ENCODE results near the gene KCNT1.

DNA sequence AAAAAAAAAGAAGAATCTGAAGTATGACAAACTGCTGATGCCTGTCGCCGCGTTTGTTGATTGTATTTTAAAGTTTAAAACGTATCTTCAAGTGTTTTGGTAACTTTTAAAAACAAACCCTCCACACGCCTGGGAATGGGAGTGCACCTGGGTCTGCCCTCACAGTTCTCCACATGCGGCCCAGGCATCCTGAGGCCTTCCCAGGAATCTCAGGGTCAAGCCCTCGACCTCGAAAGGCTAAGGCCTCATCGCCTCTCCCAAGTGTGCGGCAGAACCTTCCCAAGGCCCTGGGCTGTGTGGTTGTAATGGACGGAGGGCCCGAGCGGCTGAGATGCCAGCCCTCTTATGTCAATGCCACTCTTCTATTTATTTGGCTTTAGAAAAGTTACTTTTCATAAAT is 111.0 kb downstream of the KCNT1 start:
- no peak for TF ChIP-seq POLR2A (IDR thresholded peaks at IDR 0.05; ENCODE audit: borderline replicate concordance, extremely low read depth, insufficient read depth, insufficient read length)
- TF ChIP-seq, protein P1, sequence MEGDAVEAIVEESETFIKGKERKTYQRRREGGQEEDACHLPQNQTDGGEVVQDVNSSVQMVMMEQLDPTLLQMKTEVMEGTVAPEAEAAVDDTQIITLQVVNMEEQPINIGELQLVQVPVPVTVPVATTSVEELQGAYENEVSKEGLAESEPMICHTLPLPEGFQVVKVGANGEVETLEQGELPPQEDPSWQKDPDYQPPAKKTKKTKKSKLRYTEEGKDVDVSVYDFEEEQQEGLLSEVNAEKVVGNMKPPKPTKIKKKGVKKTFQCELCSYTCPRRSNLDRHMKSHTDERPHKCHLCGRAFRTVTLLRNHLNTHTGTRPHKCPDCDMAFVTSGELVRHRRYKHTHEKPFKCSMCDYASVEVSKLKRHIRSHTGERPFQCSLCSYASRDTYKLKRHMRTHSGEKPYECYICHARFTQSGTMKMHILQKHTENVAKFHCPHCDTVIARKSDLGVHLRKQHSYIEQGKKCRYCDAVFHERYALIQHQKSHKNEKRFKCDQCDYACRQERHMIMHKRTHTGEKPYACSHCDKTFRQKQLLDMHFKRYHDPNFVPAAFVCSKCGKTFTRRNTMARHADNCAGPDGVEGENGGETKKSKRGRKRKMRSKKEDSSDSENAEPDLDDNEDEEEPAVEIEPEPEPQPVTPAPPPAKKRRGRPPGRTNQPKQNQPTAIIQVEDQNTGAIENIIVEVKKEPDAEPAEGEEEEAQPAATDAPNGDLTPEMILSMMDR (IDR thresholded peaks at IDR 0.05 in 2 of 3, conservative IDR thresholded peaks at IDR 0.05 in 1 of 3; ENCODE audit: borderline replicate concordance in 1 of 3, insufficient read depth in 1 of 3, low read depth in 2 of 3, low read length in 2 of 3): no peak

All from HCT116 (cell line).